GM19240 (cell line): ENCODE measurements around the gene KRTAP5-11.
"Not testable (repeated sequence)": the region's sequence is repeated elsewhere in the genome, so short reads cannot be mapped to it uniquely, and the experiment has no call there.

Source experiments
- DNase-seq: peaks from one replicate; pipeline ENCODE4 v3.0.0; 2011; ENCODE audit warnings: low spot score; ENCODE audit not compliant: insufficient read length

Gene KRTAP5-11

GRCh38 chr11:71582309-71582895 is at the start of gene KRTAP5-11:
Gene KRTAP5-11 (minus strand): TSS chr11:71582875. CDS start chr11:71582837, 38 bp downstream.
- no peak for DNase-seq

- not testable (repeated sequence) for DNase-seq
Measured at GRCh38 chr11:71631551-71631950, 48.9 kb upstream of the KRTAP5-11 start.

- not testable (repeated sequence) for DNase-seq
Measured at GRCh38 chr11:71630071-71630470, 47.4 kb upstream of the KRTAP5-11 start.

DNA sequence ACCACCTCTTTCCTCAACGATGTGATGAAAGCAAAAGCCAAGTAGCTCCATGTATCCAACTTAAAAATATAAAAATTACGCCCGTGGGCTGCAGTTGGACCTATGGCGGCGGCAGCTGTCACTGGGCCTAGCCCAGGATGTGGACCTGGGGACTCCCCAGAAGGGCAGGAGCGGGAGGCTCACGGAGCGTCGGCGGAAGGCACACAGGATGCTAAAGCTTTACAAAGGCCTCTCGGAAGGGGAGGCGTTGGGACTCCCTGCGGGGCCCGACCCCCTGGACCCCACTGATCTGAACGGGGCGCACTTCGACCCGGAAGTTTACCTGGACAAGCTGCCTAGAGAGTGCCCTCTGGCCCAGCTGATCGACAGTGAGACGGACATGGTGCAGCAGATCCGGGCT is 46.3 kb upstream of the KRTAP5-11 start:
- DNase-seq, result not testable (repeated sequence)

- DNase-seq, result not testable (repeated sequence)
Measured at GRCh38 chr11:71623226-71623625, 40.6 kb upstream of the KRTAP5-11 start.

- not testable (repeated sequence) for DNase-seq
Measured at GRCh38 chr11:71622561-71622960, 39.9 kb upstream of the KRTAP5-11 start.

DNA sequence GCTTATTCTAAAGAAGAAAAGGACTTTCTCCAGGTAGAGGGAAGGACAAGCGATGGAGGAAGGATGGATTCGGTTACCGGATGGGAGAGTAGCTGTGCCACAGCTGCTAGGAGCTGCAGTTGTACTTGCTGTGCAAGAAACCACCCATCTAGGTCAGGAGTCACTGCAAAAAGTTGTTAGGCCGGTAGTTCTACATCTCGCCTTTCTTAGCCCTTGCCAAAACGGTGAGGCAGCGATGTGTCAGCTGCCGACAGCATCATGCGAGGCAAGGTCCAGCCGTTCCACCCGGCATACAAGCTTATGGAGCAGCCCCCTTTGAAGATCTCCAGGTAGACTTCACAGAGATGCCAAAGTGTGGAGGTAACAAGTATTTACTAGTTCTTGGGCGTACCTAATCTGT is 32.3 kb upstream of the KRTAP5-11 start:
- DNase-seq, result not testable (repeated sequence)

- DNase-seq, result not testable (repeated sequence)
Measured at GRCh38 chr11:71614366-71614917, 31.8 kb upstream of the KRTAP5-11 start.

DNA sequence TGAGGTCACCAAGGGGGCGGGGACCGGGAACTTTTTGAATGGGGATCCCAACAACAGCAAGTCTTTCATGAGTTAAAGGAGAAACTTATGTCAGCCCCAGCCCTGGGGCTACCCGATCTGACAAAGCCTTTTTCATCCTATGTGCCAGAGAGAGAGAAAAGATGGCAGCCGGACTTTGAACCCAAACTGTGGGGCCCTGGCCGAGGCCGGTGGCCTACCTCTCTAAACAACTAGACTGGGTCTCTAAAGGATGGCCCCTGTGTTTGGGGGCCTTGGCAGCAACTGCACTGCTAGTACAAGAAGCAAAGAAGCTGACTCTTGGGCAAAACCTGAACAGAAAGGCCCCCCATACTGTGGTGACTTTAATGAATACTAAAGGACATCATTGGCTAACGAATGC is 31.3 kb upstream of the KRTAP5-11 start:
- DNase-seq, result not testable (repeated sequence)

DNA sequence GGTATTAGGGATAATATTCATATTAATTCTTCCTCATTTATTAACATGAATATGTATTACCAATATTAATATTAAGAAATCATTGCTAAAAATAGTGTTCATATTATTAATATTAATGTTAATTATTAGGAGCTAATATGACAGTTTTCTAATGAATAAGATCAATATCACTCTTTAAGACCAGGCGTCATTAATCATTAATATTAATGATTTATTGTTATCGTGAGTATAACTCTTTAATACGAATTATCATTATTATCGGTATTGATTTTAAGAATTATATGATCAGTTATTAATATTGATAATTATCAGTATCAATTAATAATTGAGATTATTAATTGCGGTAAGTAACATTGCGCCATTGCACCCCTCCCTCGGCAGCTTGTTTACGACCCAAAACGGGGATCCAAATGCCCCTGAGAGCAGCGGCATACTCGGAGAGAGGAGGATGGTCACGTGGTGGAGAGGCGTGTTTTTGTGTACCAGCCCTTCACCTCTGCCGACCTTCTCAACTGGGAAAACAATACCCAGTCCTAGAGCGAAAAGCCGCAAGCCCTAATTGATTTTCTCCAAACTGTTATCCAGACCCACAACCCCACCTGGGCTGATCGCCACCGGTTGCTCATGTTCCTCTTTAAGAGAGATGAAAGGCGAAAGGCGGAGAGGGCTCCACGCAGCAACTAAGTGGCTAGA is 28.7 kb upstream of the KRTAP5-11 start:
- DNase-seq, result not testable (repeated sequence)

GRCh38 chr11:71608272-71608671 is 25.6 kb upstream of the KRTAP5-11 start:
- DNase-seq, result not testable (repeated sequence)

- not testable (repeated sequence) for DNase-seq
Measured at GRCh38 chr11:71607520-71608216, 25.0 kb upstream of the KRTAP5-11 start.

DNA sequence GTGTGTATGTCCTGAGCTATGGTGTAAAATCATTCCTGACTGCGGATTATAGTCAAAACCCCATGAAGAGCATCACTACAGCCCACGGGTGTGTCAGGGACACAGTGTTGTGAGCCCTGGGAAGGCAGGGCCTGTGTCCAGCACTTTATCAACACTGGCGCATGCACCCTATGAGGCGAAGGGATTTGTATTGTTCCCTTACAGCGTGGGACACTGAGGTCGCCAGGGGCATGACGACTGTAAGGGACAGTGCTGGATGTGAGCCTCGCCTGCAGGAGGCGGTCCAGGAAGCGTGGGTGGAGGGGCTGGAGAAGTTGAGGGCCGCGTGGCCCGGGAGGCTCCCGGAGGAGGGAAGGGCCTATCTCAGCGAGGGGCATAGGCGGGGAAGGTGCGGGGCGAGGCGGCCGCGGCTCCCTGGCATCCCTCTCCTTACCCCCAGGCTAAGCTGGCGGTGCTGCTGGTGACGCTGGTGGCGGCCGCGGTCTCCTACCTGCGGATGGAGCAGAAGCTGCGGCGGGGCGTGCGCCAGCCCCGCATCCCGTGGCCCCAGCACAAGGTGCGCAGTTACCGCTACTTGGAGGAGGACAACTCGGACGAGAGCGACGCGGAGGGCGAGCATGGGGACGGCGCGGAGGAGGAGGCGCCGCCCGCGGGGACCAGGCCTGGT is 24.3 kb upstream of the KRTAP5-11 start:
- DNase-seq, result not testable (repeated sequence)

GRCh38 chr11:71604798-71605488 is 22.3 kb upstream of the KRTAP5-11 start:
- not testable (repeated sequence) for DNase-seq

- DNase-seq, result not testable (repeated sequence)
Measured at GRCh38 chr11:71603221-71603620, 20.5 kb upstream of the KRTAP5-11 start.

- DNase-seq, result not testable (repeated sequence)
Measured at GRCh38 chr11:71589546-71589920, 6.9 kb upstream of the KRTAP5-11 start.

GRCh38 chr11:71588822-71589545 is 6.3 kb upstream of the KRTAP5-11 start:
- DNase-seq, result not testable (repeated sequence)

DNA sequence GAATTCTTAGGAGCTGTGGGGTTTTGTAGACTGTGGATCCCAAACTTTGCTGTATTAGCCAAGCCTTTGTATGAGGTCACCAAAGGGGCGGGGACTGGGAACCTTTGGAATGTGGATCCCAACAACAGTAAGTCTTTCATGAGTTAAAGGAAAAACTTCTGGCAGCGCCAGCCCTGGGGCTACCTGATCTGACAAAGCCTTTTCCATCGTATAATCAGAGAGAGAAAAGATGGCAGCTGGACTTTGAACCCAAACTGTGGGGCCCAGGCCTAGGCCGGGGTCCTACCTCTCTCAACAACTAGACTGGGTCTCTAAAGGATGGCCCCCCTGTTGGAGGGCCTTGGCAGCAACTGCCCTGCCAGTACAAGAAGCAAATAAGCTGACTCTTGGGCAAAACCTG is 5.6 kb upstream of the KRTAP5-11 start:
- not testable (repeated sequence) for DNase-seq

- not testable (repeated sequence) for DNase-seq
Measured at GRCh38 chr11:71585673-71586072, 3.0 kb upstream of the KRTAP5-11 start.

DNA sequence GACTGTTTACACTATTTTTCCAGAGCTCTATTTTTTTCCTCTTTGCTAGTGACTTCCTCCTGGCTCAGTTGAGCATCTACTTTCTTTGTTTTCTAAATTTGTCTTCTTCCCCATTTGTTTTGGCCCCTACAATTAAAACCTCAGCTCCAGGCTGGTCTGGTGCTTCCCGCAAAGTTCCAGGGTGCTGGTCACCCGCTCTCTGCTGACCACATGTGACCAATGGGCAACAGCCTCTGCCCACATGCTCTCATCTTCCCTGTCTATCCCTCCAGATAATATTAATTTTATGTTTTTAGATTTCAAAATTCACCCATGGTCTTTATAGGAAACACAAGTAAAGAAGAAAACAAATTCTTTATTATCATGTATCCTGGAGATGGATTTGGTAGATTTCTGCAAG is 294 bp upstream of the KRTAP5-11 start:
- DNase-seq, result not testable (repeated sequence)
